OCI-LY3 (cell line): Measurements from ENCODE around the gene MGAT5B.

ENCODE experiments used
- H2AFZ ChIP-seq: fragments of 200-600, 300-600 bp; shearing (Covaris generic); 2 replicates; pipeline ENCODE4 v1.6.0; 2014; ENCODE audit warnings: antibody characterized with exemption, low read depth, low read length
- H3K27ac ChIP-seq: fragments of 200-600, 300-600 bp; sonication (generic); 2 replicates; pipeline ENCODE4 v1.5.1; 2014; ENCODE audit warnings: mild to moderate bottlenecking, low read length, moderate library complexity, mixed read lengths
- H3K27me3 ChIP-seq: fragments of 200-600, 300-600 bp; sonication (generic); 2 replicates; pipeline ENCODE4 v1.6.1; 2014; ENCODE audit warnings: low read depth, low read length, mixed read lengths
- H3K36me3 ChIP-seq: fragments of 200-600, 300-600 bp; sonication (generic); replicated peaks from 2 replicates; pipeline ENCODE3; 2014; ENCODE audit warnings: low read depth, low read length, mixed read lengths
- H3K4me1 ChIP-seq: fragments of 300-600, 200-600 bp; sonication (generic); 2 replicates; pipeline ENCODE4 v1.6.1; 2014; ENCODE audit warnings: low read length, mixed read lengths
- H3K4me2 ChIP-seq: fragments of 200-600, 300-600 bp; sonication (generic); 2 replicates; pipeline ENCODE4 v1.6.1; 2014; ENCODE audit warnings: low read length, mixed read lengths
- H3K4me3 ChIP-seq: fragments of 300-600, 200-600 bp; sonication (generic); 2 replicates; pipeline ENCODE4 v1.5.1; 2014; ENCODE audit warnings: antibody characterized with exemption, mild to moderate bottlenecking, low read length, moderate library complexity
- H3K79me2 ChIP-seq: fragments of 300-600, 200-600 bp; shearing (Covaris generic); 2 replicates; pipeline ENCODE4 v1.6.1; 2014; ENCODE audit warnings: mild to moderate bottlenecking, low read length, mixed read lengths
- H3K9ac ChIP-seq: fragments of 300-600, 200-600 bp; shearing (Covaris generic); 2 replicates; pipeline ENCODE4 v1.6.0; 2014; ENCODE audit warnings: mild to moderate bottlenecking, low read length, moderate library complexity
- H3K9me3 ChIP-seq: fragments of 200-600, 300-600 bp; shearing (Covaris generic); 2 replicates; pipeline ENCODE4 v1.6.1; 2014; ENCODE audit warnings: low read length, mixed read lengths; ENCODE audit not compliant: insufficient read depth
- H4K20me1 ChIP-seq: fragments of 200-600, 300-600 bp; sonication (generic); 2 replicates; pipeline ENCODE4 v1.6.1; 2016; ENCODE audit warnings: low read length, mixed read lengths; ENCODE audit not compliant: insufficient read depth
- EZH2phosphoT487 ChIP-seq: fragments of 200-600 bp; shearing (Covaris generic); IDR thresholded peaks from 2 replicates; pipeline ENCODE4 v1.6.1; 2018; ENCODE audit warnings: antibody characterized with exemption, mixed run types, low read depth
- TF ChIP-seq, protein P1 (sequence below): fragments of 200-600, 300-600 bp; sonication (generic); IDR thresholded peaks from 2 replicates; pipeline ENCODE4 v1.5.1; 2014; ENCODE audit warnings: antibody characterized with exemption, low read length, low read depth

MGAT5B gene

DNA sequence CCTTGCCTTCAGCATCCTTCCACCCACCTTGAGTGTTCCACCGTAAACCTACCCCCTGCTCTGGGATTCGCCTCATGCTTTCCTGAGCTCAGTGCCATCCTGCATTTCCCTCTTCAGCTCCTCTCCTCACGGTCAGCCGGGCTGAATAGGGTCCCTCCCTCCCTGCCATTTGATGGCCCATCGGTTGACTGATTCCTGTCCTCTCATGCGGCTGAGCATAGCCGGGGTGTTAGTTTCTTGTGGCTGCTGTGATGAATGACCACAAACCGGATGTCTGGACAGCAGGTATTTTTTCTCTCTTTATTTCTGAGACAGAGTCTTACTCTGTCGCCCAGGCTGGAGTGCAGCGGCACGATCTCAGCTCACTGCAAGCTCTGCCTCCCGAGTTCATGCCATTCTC, 44.1 kb upstream of the MGAT5B start:
- Histone ChIP-seq H3K4me1 (peaks cover 11% of the 10 kb centered on the region), H2AFZ (no peak overlapping the region), H3K36me3 (no peaks in the 10 kb centered on the region), H3K4me3 (no peak overlapping the region), H3K9me3 (no peaks in the 10 kb centered on the region), H3K4me2 (no peak overlapping the region), H3K27me3 (0 out of 2 replicates have a peak, but pooled peaks cover 4% of the 10 kb centered on the region), H3K27ac (no peak overlapping the region), H4K20me1 (no peaks in the 10 kb centered on the region), H3K79me2 (no peaks in the 10 kb centered on the region), H3K9ac (no peak overlapping the region)
- TF ChIP-seq, protein P1, sequence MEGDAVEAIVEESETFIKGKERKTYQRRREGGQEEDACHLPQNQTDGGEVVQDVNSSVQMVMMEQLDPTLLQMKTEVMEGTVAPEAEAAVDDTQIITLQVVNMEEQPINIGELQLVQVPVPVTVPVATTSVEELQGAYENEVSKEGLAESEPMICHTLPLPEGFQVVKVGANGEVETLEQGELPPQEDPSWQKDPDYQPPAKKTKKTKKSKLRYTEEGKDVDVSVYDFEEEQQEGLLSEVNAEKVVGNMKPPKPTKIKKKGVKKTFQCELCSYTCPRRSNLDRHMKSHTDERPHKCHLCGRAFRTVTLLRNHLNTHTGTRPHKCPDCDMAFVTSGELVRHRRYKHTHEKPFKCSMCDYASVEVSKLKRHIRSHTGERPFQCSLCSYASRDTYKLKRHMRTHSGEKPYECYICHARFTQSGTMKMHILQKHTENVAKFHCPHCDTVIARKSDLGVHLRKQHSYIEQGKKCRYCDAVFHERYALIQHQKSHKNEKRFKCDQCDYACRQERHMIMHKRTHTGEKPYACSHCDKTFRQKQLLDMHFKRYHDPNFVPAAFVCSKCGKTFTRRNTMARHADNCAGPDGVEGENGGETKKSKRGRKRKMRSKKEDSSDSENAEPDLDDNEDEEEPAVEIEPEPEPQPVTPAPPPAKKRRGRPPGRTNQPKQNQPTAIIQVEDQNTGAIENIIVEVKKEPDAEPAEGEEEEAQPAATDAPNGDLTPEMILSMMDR: no peak
- TF ChIP-seq EZH2phosphoT487: no peak

DNA sequence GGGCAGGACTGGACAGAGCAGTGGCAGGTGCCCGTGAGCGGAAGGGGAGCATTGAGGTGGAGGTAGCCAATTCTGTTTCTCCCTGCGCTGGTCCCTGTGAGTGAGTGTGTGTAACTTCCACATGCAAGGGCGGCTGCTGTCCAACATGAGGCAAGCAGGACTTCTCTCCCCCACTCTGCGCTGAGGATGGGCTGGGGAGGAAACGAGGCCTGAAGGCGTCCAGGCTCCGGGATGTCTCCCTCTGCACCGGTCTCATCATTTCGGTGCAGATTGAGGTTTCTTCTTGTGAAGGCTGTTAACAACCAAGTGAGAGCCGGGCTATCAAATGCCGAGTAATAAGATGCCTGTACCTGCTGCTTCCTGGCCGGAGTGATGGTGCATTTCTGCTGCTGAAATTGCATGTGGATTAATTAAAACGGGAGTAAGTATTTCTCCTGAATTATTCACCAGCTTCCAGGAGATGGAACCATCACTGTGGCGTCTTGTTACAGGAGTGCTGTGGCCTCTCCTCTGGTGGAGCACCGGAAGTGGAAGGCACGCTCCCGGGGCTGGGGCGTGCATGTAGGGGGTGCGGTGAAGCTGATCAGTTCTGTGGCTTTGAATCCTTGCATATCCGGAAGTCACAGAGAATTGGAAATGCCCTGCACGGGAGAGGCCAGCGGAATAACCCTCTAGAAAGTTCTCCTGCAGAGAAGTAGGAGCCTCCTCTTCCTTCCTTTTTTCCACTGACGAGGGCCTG, 41.7 kb upstream of the MGAT5B start:
- H3K79me2 ChIP-seq: no peaks in the 10 kb centered on the region
- H3K4me1 ChIP-seq: no peaks in the 10 kb centered on the region
- TF ChIP-seq, protein P1: no peak
- TF ChIP-seq EZH2phosphoT487: no peak
- H3K9me3 ChIP-seq: no peaks in the 10 kb centered on the region
- no peak overlapping the region for H3K9ac ChIP-seq
- H2AFZ ChIP-seq: no peak overlapping the region
- H3K27ac ChIP-seq: no peak overlapping the region
- H3K27me3 ChIP-seq: 0 out of 2 replicates have a peak, but pooled peaks cover 2% of the 10 kb centered on the region
- no peak overlapping the region for H3K4me3 ChIP-seq
- no peaks in the 10 kb centered on the region for H4K20me1 ChIP-seq
- H3K4me2 ChIP-seq: no peak overlapping the region
- H3K36me3 ChIP-seq: no peaks in the 10 kb centered on the region

DNA sequence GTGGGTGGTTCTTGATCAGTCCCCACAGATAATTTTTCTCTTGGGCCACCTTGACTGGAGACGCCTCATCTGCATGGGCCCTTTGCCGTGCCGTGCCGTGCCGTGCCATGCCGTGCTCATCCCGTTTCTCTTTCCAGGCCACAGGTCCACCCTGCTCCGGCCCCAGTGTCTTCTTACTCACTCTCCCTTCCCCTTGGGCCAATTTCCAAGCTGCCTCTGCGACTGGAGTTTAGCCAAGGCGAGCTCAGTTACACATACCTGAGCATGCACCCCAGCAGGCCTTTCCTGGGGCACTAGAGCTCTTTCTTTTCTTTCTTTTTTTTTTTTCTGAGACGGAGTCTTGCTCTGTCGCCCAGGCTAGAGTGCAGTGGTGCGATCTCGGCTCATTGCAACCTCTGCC, 40.5 kb upstream of the MGAT5B start:
- Histone ChIP-seq H3K4me3 (no peak overlapping the region), H3K27ac (no peak overlapping the region), H3K4me1 (no peaks in the 10 kb centered on the region), H3K36me3 (no peaks in the 10 kb centered on the region), H2AFZ (no peak overlapping the region), H4K20me1 (no peaks in the 10 kb centered on the region), H3K4me2 (no peak overlapping the region), H3K79me2 (no peaks in the 10 kb centered on the region), H3K9me3 (no peaks in the 10 kb centered on the region), H3K9ac (no peak overlapping the region), H3K27me3 (0 out of 2 replicates have a peak, but pooled peaks cover 2% of the 10 kb centered on the region)
- TF ChIP-seq, protein P1: no peak
- no peak for TF ChIP-seq EZH2phosphoT487

DNA sequence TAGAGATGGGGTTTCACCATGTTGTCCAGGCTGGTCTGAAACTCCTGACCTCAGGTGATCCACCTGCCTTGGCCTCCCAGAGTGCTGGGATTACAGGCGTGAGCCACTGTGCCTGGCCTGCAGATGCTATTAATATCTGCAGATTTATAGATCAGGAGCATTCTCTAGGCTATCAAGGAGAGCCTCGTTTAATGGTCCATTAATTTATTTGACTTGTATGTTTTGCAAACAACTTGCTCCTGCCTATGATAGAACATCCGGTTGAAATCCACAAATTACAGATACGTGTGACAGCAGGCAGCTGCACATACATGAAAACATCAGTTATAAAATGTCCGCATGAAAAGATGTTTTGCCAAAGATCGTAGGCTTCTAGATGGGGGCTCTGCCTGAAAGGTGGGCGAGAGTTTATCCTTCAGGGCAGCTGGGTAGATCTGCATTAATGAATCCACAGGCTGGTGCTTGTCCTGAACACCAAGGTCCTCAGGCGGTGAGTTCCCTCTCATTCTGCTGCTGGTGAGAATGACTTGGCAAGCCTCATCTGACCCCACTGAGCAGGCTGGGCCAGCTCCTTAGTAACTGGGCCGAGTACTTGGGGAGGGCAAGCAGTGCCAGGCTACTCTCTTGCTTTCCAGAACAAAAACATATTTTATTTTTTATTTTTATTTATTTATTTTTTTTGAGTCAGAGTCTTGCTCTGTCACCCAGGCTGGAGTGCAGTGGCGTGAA, 37.1 kb upstream of the MGAT5B start:
- no peak for TF ChIP-seq EZH2phosphoT487
- TF ChIP-seq, protein P1: no peak
- Histone ChIP-seq H3K4me1 (no peaks in the 10 kb centered on the region), H3K36me3 (no peaks in the 10 kb centered on the region), H3K4me3 (no peak overlapping the region), H3K79me2 (no peaks in the 10 kb centered on the region), H3K9me3 (no peaks in the 10 kb centered on the region), H2AFZ (no peak overlapping the region), H3K4me2 (no peak overlapping the region), H3K27me3 (peaks cover 11% of the 10 kb centered on the region; the same call in 1 of the 2 replicates), H3K9ac (no peak overlapping the region), H3K27ac (no peak overlapping the region), H4K20me1 (no peaks in the 10 kb centered on the region)
